SJCRH30 (cell line): ENCODE results near the gene CROCC2. TPM values are rescaled to one million over a fixed set of nuclear protein-coding genes. Genes with fewer than 3 reads are reported as not detected.

Experiments
- DNase-seq, 2 experiments: peaks; one replicate each; pipeline ENCODE4 v3.0.0-alpha.2; 2015 to 2020
- H3K27ac ChIP-seq: fragments of 250-450 bp; sonication (Bioruptor Pico); 2 replicates; pipeline ENCODE4 v1.5.1; 2020; ENCODE audit warnings: mild to moderate bottlenecking, moderate library complexity
- H3K27me3 ChIP-seq: fragments of 250-450 bp; sonication (Bioruptor Pico); 2 replicates; pipeline ENCODE4 v1.5.1; 2020; ENCODE audit warnings: mild to moderate bottlenecking, moderate library complexity
- H3K36me3 ChIP-seq: fragments of 250-450 bp; sonication (Bioruptor Pico); 2 replicates; pipeline ENCODE4 v1.5.1; 2020; ENCODE audit warnings: mild to moderate bottlenecking, moderate library complexity
- H3K4me1 ChIP-seq: fragments of 250-450 bp; sonication (Bioruptor Pico); 2 replicates; pipeline ENCODE4 v1.5.1; 2020; ENCODE audit warnings: mild to moderate bottlenecking, moderate library complexity
- H3K4me3 ChIP-seq: fragments of 250-450 bp; sonication (Bioruptor Pico); 2 replicates; pipeline ENCODE4 v1.5.1; 2020; ENCODE audit warnings: mild to moderate bottlenecking, moderate library complexity
- H3K9me3 ChIP-seq: fragments of 250-450 bp; sonication (Bioruptor Pico); replicated peaks from 2 replicates; pipeline ENCODE4 v1.5.1; 2020; ENCODE audit warnings: mild to moderate bottlenecking, moderate library complexity
- total RNA-seq: library from RNA; depleted of rRNA; stranded (reverse); fragments of >200 nt; shearing (Covaris generic); gene quantifications from 2 replicates; pipeline ENCODE4 v1.2.3, GENCODE V29; 2014

The CROCC2 gene
- total RNA-seq, 1 experiment from 2014 or later = 0.26 TPM

DNA sequence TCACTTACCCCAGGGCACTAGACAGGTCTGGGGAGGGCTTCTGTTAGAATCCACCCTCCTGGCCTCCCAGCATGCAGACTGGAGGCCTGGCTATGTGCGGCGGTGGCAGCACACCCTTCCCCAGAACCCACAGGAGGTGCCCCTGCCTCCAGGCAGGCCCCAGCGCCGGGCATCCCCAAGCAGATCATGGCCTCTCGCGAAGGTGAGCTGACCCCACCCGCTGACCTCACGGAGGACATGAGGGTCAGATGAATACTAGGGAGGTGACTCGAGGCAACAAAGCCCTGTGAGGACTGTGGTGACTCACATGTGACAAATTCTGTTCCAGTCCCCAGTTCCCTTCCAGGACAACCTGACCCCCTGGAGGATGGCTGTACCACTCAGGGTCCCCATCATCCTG lies 12.1 kb upstream of the CROCC2 start:
- H3K36me3 ChIP-seq = no peaks in the 10 kb centered on the region
- no peak for DNase-seq
- H3K9me3 ChIP-seq = no peaks in the 10 kb centered on the region
- no peak overlapping the region; the same call in 1 of the 2 replicates for H3K27ac ChIP-seq
- no peaks in the 10 kb centered on the region for H3K27me3 ChIP-seq
- H3K4me3 ChIP-seq = no peak overlapping the region
- H3K4me1 ChIP-seq = peaks cover 21% of the 10 kb centered on the region

DNA sequence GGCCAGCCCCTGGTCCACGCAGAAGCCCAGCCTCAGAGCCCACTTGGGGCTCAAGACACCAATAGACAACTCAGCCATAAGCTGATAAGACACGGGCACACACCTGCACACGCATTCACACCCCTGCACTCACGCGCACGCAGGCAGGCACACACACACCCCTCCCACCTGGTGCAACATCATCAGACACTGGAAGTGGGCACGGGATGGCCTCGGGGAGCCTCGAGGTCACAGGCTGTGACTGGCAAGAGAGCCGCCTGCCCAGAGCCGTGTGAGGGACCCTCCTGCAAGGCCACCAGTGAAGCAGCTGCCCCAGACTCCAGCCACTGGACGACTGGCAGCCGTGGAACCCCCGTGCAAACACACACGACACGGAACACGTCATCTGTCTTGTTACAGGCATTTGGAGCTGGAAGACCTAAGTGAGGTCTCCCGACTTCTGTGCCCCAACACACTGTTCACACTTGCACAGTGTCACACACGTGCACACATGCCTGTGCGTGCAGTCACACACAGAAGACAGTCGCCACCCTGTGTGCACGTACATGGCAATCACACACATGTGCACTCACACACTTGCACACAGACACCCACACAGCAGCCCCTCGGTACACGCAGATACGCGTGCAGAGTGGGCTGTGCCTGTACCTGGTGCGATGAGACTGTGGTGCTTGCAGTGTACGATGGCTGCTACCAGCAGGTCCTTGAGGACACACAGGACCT lies 11.1 kb upstream of the CROCC2 start:
- Histone ChIP-seq H3K4me1 (peaks cover 21% of the 10 kb centered on the region), H3K36me3 (no peaks in the 10 kb centered on the region), H3K4me3 (no peak overlapping the region), H3K9me3 (no peaks in the 10 kb centered on the region), H3K27ac (no peak overlapping the region), H3K27me3 (no peaks in the 10 kb centered on the region)
- no peak for DNase-seq

DNA sequence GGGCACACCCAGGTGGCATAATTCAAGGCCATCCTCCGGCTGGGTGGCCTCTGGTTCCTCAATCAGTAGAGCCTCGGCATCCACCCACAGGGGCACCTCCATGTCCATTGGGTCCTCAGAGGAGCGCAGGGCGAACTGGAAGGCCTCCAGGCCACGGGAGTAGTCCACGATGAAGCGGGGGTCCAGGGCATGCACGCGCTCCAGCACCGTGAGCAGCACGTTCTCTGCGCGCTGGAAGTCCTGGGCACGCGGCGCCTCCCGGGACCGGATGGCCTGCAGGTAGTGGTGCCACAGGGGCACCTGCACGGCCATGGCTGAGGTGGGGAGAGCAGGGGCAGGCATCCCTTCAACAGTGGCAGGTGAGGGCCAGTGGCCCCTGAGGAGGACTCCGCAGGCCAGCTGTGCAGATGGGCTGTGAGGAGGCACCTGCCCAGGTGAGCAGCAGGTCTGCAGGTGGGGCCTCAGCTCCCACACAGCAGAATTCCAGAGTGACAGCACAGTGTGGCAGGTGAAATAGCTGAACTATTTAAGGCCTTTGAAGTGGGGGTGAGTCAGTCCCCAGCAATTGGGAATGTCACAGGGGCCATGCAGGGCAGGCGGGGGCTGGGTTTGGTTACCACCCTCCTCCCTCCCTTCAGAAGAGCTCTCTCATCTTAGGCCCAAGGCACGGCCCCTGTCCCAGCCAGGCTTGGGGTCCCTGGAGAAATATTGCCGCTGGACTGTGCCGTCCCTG lies 10.3 kb upstream of the CROCC2 start, which contains the start of gene MAB21L4:
TSS of gene MAB21L4 (minus strand) at position 501 of the 733 bp plus-strand sequence. CDS start at position 342, 159 bp downstream.
- no peak for DNase-seq
- H3K9me3 ChIP-seq = no peaks in the 10 kb centered on the region
- no peaks in the 10 kb centered on the region for H3K36me3 ChIP-seq
- H3K27ac ChIP-seq = no peak within 1 kb of the TSS
- H3K4me3 ChIP-seq = no peak within 1 kb of the TSS
- H3K27me3 ChIP-seq = no peaks in the 10 kb centered on the region
- H3K4me1 ChIP-seq = peaks cover 21% of the 10 kb centered on the region

DNA sequence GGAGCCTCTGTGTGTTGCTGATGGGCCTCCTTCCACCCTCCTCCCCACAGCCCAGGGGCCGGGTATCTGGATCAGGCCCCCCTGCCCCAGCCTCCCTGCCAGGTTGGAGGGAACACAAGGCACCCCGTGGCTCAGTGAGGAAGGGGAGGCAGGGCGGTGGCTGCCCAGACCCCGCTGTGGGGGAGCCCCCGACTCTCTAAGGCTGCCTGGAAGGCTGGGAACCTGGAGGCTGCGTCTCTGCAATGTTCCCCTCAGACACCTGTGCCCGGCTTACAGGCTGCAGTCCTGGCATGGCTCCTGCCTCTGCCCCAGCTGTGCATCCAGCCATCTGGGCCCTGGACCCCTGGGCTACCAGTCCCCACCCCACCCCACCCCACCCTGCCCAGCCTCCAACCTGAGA lies 9.7 kb upstream of the CROCC2 start:
- Histone ChIP-seq H3K27ac (no peak overlapping the region), H3K9me3 (no peaks in the 10 kb centered on the region), H3K4me3 (no peak overlapping the region), H3K4me1 (peaks cover 21% of the 10 kb centered on the region), H3K36me3 (no peaks in the 10 kb centered on the region), H3K27me3 (no peaks in the 10 kb centered on the region)
- DNase-seq = no peak

DNA sequence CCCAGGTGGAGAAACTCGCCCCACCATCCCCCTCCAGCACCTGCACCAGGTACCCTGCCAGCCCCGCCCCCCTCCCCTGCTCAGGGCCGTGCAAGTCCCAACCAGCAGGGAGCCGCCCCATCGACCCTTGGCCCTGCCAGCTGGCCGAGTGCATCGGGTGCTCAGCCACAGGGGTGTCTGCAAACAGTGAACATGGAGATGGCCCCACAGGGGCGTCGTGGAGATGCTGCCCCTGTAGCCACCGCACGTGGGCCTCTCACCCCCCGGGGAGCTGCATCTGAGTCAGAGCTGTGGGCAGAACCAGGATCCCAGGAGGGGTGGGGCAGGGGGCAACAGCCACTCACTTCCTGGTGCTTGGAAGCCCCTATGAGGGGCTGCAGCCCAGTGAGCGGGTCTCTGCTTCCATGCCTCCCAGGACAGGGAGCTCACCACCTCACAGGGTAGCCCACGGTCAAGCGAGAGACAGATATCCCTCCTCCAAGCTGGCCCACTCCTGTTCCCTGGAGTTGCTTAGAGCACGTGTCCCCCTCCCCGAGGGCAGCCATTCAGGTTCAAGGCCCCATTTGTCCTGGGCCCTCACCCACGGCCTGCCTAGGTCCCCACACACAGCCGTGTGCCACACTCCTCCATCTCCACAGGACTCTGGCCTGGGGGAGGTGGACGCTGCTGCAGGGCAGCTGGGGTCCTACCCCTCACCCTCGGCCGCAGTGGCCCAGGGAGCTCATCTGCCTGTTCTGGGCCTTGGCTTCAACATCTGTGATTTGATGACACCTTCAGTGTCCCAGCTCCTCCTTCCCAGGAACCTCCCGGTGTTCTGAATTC lies 9.1 kb upstream of the CROCC2 start:
- H3K4me1 ChIP-seq = peaks cover 21% of the 10 kb centered on the region
- no peaks in the 10 kb centered on the region for H3K27me3 ChIP-seq
- H3K9me3 ChIP-seq = no peaks in the 10 kb centered on the region
- no peak for DNase-seq
- H3K4me3 ChIP-seq = no peak overlapping the region
- H3K27ac ChIP-seq = no peak overlapping the region
- H3K36me3 ChIP-seq = no peaks in the 10 kb centered on the region

DNA sequence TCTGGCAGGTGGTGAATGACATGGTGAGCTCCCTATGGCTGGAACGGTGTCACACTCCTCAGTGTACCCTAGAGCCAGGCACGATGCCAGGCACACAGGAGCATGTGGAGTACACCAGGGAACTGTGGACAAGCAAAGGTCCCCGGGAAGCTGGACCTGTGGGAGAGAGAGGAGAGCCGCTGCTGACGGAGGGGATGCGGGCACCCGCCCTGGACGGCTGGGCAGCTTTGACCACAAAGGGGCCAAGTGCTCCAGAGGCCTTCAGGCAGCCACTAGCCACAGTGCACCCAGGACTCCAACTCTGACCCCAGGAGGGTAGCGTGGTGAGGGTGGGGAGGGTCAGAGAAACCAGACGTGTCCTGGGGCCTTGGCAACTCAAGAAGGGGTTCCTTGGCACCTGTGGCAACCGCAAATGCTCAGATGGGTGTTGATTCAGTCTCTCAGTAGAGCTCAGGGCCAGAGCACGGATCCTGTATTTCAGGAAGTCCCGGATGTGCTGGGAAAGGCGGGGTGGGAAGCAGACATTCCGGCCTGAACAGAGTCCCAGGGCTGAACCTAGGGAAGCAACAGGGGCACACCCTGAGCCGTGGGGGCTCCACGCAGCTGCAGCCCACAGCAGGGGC lies 7.9 kb upstream of the CROCC2 start:
- Histone ChIP-seq H3K4me1 (peaks cover 12% of the 10 kb centered on the region), H3K9me3 (no peaks in the 10 kb centered on the region), H3K36me3 (no peaks in the 10 kb centered on the region), H3K4me3 (no peak overlapping the region), H3K27me3 (no peaks in the 10 kb centered on the region), H3K27ac (no peak overlapping the region)
- no peak for DNase-seq

DNA sequence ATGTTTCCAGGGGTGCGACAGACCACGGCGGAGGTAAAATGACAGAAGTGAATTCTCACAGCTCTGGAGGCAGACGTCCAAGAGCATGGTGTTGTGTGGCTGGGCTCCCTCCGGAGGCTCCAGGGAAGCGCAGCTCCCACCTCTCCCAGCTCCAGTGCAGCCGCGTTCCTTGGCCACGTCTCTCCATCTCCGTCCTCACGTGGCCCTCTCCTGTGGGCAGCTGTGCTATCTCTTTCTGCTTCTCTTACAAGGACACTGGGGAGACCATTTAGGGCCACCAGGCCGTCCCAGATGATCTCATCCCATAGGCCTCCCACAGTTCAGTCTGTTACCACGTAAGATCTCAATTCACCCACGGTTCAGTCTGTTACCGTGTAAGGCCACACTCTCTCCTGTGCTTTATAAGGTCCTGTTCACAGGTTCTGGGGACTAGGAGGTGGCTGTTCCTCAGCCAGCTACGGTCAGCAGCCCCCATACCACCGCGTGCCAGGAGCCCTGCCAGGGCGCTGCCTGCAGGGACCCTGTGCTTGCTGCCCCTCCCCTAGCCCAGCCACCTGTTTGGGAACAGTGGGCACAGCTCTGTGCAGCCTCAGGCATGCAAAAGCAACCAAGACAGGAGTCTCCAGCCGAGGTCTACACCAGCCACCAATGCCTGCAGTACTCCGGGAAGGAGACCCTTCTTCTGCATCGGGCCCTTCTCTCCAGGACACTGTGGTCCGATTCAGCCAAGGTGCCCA lies 7.2 kb upstream of the CROCC2 start:
- H3K27me3 ChIP-seq = no peaks in the 10 kb centered on the region
- no peak for DNase-seq

DNA sequence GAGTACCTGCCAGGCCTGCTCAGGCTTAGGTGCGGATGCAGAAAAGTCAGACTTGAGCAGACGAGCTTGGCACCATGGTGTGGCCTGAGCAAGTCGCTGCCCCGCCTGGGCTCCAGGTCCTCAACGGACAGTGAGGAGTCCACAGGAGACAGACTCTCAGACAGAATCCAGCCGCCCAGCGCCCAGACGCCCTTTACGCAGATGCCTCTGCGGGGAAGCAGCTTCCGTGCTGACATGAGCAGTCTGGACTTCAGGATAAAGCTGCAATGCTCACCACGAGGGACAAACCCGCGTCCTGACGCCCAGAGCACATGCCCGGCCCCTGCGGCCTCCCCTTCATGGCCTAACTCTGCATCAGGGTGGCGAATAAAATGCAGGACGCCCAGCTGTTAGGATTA lies 6.7 kb upstream of the CROCC2 start:
- DNase-seq = no peak
- H3K36me3 ChIP-seq = no peaks in the 10 kb centered on the region
- H3K4me1 ChIP-seq = peaks cover 3% of the 10 kb centered on the region; the same call in 1 of the 2 replicates
- no peaks in the 10 kb centered on the region for H3K9me3 ChIP-seq
- no peak overlapping the region for H3K27ac ChIP-seq
- no peak overlapping the region for H3K4me3 ChIP-seq
- H3K27me3 ChIP-seq = no peaks in the 10 kb centered on the region

More for the DNA sequence above, 7.2 kb upstream of the CROCC2 start:
- Histone ChIP-seq H3K27ac (no peak overlapping the region), H3K4me3 (no peak overlapping the region), H3K9me3 (no peaks in the 10 kb centered on the region), H3K36me3 (no peaks in the 10 kb centered on the region), H3K4me1 (peaks cover 5% of the 10 kb centered on the region)

DNA sequence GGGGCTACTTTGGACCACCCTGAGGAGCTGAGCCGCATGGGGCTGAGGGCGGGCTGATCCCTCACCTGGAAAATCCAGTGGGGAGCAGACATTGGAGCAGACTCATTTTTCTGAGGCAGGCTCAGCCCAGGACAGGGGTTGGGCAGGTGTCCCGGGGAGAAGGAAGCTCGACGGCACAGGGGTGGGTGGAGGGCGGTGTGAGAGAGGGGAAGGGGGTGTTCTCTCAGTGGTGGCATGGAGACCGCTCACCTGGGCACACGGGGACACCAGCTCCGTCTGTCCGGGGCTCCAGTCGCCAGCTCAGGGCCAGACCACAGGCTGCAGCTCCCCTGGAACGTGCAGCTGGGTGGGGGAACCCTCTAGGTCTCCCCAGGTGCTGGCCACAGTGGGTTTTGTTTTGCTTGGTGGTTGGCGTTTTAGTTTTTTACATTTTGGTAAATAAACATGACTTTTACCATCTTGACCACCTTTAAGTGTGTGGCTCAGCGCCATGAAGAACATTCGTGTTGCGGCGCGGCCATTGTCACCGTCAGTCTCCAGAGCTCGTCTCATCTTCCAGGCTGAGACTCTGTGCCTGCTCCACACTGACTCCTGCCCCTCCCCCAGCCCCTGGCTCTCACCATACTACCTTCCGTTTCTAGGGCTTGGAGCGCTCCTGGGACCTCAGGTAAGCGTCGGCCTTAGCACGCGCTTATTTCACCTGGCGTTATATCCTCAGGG lies 5.8 kb upstream of the CROCC2 start:
- no peak for DNase-seq
- no peak overlapping the region for H3K4me3 ChIP-seq
- no peaks in the 10 kb centered on the region for H3K36me3 ChIP-seq
- H3K4me1 ChIP-seq = peaks cover 4% of the 10 kb centered on the region; the same call in 1 of the 2 replicates
- no peak overlapping the region for H3K27ac ChIP-seq
- no peaks in the 10 kb centered on the region for H3K27me3 ChIP-seq
- no peaks in the 10 kb centered on the region for H3K9me3 ChIP-seq

DNA sequence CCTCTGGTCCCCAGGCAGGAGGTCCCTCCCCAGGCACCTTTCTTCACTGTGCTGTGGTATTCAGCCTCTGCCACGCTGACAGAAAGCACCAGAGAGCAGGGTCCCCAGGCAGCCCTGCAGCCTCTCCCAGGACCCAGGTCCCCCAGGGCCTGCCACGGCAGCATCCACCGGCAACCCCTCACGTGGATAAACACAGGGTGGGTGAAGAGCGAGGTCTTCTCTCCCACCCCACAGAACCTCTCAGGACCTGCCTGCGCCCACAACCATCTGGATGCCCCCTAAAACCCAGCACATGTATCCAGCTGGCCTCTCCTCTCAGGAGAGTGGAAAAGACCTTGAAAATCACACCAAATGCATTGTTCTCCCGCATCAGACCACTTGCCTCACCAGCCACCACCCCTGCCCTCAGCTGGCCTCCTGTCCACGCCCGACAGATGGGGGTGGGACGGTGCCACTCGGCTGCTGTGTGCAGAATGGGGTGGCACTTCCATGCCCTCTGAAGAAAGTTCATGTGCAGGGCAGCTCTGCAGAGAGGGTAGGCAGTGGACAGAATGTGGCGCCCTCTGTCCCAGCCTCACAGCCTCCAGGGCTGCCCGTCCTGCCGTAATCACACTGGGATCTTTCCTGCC lies 4.0 kb upstream of the CROCC2 start:
- H3K4me1 ChIP-seq = peaks cover 9% of the 10 kb centered on the region; the same call in 1 of the 2 replicates
- no peaks in the 10 kb centered on the region for H3K9me3 ChIP-seq
- H3K27ac ChIP-seq = no peak overlapping the region
- H3K36me3 ChIP-seq = no peaks in the 10 kb centered on the region
- no peak for DNase-seq
- H3K4me3 ChIP-seq = no peak overlapping the region
- peaks cover 5% of the 10 kb centered on the region; the same call in 1 of the 2 replicates for H3K27me3 ChIP-seq

DNA sequence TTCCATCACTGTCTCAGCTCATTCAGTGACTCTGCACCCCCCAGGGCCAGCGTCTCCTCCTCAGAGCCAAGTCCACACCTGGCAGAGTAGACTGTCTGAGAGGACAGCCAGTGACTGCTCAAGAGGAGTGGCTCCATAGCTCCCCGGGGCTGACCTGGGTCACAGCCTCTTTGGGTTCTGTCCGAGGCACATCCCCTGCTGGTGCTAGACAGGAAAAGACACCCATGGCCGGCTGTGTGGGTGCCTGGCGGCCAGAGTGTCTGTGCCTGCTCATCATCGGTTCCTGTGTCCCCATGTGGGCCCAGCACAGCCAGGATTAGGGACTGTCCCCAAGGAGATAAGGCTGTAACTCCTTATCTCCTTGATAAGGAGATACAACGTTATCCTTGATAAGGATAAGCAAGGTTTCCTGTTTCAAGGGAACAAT lies 3.5 kb upstream of the CROCC2 start:
- Histone ChIP-seq H3K36me3 (no peaks in the 10 kb centered on the region), H3K27ac (no peak overlapping the region), H3K4me3 (no peak overlapping the region), H3K27me3 (peaks cover 5% of the 10 kb centered on the region; the same call in 1 of the 2 replicates), H3K9me3 (no peaks in the 10 kb centered on the region), H3K4me1 (peaks cover 10% of the 10 kb centered on the region; the same call in 1 of the 2 replicates)
- DNase-seq = no peak

DNA sequence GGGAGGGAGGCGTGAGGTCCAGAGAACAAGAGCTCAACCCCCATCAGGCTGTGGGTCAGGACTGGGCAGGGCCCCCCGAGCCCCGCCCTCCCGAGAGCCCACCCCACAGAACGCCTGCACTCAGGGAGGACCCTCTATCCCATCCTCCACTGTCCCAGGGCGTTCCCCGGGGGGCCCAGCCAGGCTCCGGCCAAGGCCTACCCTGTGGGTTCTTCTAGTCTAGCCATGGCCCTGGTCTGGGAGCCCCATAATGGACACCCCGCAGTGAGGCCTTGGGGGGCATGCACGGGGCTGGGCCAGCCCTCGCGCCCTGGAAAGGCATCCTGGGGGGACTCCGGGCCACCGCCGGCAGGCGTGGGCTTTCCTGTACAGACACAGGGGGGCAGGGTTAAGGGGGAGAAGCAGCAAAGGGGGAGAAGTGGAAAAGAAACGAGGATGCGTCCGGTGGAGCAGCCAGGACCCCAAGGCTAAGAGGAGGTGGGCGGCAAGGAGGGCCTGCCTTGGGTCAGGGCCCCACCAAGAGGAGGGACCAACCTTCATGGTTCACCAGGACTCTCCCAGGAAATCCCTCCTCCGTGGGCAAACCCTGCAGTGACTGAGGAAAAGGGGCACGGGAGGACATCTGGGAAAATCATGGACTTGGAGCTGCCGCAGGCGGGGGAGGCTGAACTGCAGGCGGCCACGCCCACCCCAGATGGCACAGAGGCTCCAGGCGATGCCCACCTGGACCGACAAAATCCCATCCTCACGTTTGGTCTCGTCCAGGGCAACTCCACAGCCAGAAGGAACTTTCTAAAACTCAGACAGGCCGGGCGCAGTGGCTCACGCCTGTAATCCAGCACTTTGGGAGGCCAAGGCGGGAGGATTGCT lies 2.7 kb upstream of the CROCC2 start:
- H3K4me3 ChIP-seq = no peak overlapping the region
- H3K27ac ChIP-seq = no peak overlapping the region
- DNase-seq = no peak
- H3K36me3 ChIP-seq = no peaks in the 10 kb centered on the region
- H3K9me3 ChIP-seq = no peaks in the 10 kb centered on the region
- H3K4me1 ChIP-seq = peaks cover 10% of the 10 kb centered on the region; the same call in 1 of the 2 replicates
- peaks cover 5% of the 10 kb centered on the region; the same call in 1 of the 2 replicates for H3K27me3 ChIP-seq
